ENCODE data around the gene STARD5. TPM values are rescaled to one million over a fixed set of nuclear protein-coding genes. Genes with fewer than 3 reads are reported as not detected.

The STARD5 gene
- total and polyA plus RNA-seq, 8 donors = 3.8 to 6.6 (median 5.2) TPM

DNA sequence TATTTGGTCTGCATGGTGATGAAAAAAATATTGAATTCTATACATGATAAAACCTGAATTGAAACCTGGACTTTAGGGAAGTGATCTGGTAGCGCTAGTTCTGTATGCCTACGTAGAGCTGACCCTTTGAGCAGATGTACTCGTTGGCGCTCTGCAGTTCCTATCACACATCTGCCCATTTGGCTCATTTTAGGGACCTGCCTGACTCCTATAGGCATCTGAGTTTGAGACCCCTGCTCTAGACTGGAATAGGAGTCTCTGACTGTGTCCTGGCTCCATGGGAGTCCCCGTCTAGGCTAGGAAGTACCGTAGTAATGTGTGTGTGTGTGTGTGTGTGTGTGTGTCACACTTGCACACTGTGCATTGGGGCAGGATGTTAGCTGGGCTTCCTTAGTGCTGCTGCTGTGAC is 21.2 kb downstream of the STARD5 start:
- Histone ChIP-seq H3K4me1 (peaks cover 15 to 76% of the 10 kb centered on the region in 2 donors), H3K36me3 (peaks cover 0 to 69% of the 10 kb centered on the region in 2 donors), H3K27me3 (no peaks in the 10 kb centered on the region), H3K4me3 (no peak overlapping the region), H3K9me3 (no peaks in the 10 kb centered on the region), H3K27ac (peak overlapping the region; percentile 55 to 77)
- intact Hi-C loops (cut with DNase I) = no loop called here
- DNase-seq = no peak
- peak; percentile 21 for ATAC-seq
- TF ChIP-seq, protein P1, sequence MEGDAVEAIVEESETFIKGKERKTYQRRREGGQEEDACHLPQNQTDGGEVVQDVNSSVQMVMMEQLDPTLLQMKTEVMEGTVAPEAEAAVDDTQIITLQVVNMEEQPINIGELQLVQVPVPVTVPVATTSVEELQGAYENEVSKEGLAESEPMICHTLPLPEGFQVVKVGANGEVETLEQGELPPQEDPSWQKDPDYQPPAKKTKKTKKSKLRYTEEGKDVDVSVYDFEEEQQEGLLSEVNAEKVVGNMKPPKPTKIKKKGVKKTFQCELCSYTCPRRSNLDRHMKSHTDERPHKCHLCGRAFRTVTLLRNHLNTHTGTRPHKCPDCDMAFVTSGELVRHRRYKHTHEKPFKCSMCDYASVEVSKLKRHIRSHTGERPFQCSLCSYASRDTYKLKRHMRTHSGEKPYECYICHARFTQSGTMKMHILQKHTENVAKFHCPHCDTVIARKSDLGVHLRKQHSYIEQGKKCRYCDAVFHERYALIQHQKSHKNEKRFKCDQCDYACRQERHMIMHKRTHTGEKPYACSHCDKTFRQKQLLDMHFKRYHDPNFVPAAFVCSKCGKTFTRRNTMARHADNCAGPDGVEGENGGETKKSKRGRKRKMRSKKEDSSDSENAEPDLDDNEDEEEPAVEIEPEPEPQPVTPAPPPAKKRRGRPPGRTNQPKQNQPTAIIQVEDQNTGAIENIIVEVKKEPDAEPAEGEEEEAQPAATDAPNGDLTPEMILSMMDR (IDR thresholded peaks at IDR 0.05) = no peak

DNA sequence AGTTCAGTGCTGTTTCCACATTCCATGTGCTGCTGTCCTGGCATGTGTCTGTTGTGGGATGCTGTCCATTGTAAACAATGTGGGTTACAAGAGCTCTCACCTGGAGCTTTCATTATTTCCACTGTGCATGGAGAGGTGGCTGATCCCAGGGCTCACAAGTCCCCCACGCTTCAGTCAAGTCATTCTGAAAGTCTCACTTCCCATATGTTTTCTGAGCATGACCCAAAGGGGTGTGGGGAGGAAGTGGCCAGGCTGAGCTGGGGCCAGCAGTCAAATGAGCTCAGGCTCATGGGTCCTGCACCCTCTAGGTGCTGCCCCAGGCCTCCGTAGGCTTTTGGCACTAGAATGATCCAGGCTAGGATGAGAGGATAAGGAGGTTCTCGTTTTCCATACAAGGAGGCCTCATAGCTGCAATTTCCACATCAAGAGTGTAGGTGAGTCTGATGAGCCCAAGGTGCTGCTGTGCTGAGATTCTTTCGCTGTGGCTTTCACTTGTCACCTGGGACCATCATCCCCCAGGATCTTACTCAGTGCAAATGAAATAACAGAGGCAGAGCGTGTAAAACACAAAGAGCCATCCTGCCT is 22.0 kb downstream of the STARD5 start:
- TF ChIP-seq, protein P1 (IDR thresholded peaks at IDR 0.05) = no peak
- DNase-seq (peak in 2 of 4 donors; percentile 73 to 84), ATAC-seq (peak; percentile 55)
- Histone ChIP-seq H3K4me1 (peaks cover 18 to 84% of the 10 kb centered on the region in 2 donors), H3K4me3 (peak overlapping the region in 1 of 2 donors; percentile 8), H3K9me3 (no peaks in the 10 kb centered on the region), H3K27ac (peak overlapping the region; percentile 55 to 77), H3K36me3 (peaks cover 0 to 61% of the 10 kb centered on the region in 2 donors), H3K27me3 (no peaks in the 10 kb centered on the region)
- intact Hi-C loops (cut with DNase I) = no loop called here

DNA sequence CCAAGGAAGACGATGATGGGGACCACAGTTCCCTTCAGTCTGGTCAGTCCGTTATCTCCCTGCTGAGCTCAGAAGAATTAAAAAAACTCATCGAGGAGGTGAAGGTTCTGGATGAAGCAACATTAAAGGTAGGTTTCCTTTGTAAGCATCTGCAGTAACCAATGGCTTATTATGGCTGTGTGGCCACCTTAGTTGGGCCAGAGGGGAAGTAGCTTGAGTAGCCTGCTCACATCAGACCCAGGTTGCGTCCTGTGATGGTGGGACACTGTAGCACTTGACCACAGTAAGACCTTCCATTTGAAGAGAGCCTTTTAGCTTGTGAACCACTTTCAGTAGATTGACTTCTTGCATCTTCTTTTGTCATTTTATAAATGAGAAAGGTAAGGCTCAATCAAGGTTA is 22.6 kb downstream of the STARD5 start:
- H3K4me1 ChIP-seq = peaks cover 19 to 87% of the 10 kb centered on the region in 2 donors
- peak overlapping the region in 1 of 2 donors; percentile 8 for H3K4me3 ChIP-seq
- DNase-seq (no peak), ATAC-seq (no peak)
- peak overlapping the region; percentile 55 to 77 for H3K27ac ChIP-seq
- TF ChIP-seq, protein P1 (IDR thresholded peaks at IDR 0.05) = no peak
- no peaks in the 10 kb centered on the region for H3K27me3 ChIP-seq
- H3K36me3 ChIP-seq = peaks cover 0 to 55% of the 10 kb centered on the region in 2 donors
- H3K9me3 ChIP-seq = no peaks in the 10 kb centered on the region
- intact Hi-C loops (cut with DNase I) = no loop called here

DNA sequence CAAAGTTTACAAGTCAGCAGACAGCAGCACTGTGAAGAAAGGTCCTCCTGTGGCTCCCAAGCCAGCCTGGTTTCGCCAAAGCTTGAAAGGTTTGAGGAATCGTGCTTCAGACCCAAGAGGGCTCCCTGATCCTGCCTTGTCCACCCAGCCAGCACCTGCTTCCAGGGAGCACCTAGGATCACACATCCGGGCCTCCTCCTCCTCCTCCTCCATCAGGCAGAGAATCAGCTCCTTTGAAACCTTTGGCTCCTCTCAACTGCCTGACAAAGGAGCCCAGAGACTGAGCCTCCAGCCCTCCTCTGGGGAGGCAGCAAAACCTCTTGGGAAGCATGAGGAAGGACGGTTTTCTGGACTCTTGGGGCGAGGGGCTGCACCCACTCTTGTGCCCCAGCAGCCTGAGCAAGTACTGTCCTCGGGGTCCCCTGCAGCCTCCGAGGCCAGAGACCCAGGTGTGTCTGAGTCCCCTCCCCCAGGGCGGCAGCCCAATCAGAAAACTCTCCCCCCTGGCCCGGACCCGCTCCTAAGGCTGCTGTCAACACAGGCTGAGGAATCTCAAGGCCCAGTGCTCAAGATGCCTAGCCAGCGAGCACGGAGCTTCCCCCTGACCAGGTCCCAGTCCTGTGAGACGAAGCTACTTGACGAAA is 24.2 kb downstream of the STARD5 start:
- peak overlapping the region in 1 of 2 donors; percentile 85 for H3K27ac ChIP-seq
- H3K36me3 ChIP-seq = peaks cover 0 to 39% of the 10 kb centered on the region in 2 donors
- H3K27me3 ChIP-seq = no peaks in the 10 kb centered on the region
- peak overlapping the region in 1 of 2 donors; percentile 48 for H3K4me3 ChIP-seq
- TF ChIP-seq, protein P1 (IDR thresholded peaks at IDR 0.05) = no peak
- intact Hi-C loops (cut with DNase I) = no loop called here
- DNase-seq = peak in 1 of 4 donors; percentile 69
- no peaks in the 10 kb centered on the region for H3K9me3 ChIP-seq
- ATAC-seq = no peak
- H3K4me1 ChIP-seq = peaks cover 19 to 98% of the 10 kb centered on the region in 2 donors

DNA sequence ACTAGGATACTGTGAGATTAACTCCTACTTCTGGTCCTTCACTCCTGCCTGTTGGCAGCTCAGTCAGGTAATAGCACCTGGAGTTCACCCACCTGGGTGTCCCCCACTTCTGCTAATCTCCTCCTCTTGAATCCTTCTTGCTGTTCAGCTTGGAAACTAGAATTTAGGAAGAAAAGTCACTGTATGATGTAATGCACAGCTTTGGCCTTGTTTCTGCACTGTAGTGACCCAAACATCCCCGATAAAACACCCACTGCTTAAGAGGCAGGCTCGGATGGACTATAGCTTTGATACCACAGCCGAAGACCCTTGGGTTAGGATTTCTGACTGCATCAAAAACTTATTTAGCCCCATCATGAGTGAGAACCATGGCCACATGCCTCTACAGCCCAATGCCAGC is 24.8 kb downstream of the STARD5 start:
- intact Hi-C loops (cut with DNase I) = no loop called here
- TF ChIP-seq, protein P1 (IDR thresholded peaks at IDR 0.05) = no peak
- peaks cover 19 to 98% of the 10 kb centered on the region in 2 donors for H3K4me1 ChIP-seq

More for the DNA sequence above, 24.8 kb downstream of the STARD5 start:
- DNase-seq = no peak
- peak overlapping the region in 1 of 2 donors; percentile 48 for H3K4me3 ChIP-seq
- H3K27me3 ChIP-seq = no peaks in the 10 kb centered on the region
- H3K27ac ChIP-seq = peak overlapping the region in 1 of 2 donors; percentile 85
- H3K36me3 ChIP-seq = peaks cover 0 to 36% of the 10 kb centered on the region in 2 donors
- ATAC-seq = no peak
- H3K9me3 ChIP-seq = no peaks in the 10 kb centered on the region
